Measurements from ENCODE around the gene LRRC23. TPM values are rescaled to one million over a fixed set of nuclear protein-coding genes. Genes with fewer than 3 reads are reported as not detected.
A peak's percentile ranks its signal among the peaks of the same experiment; 100 is the strongest.

The LRRC23 gene
- total and polyA plus RNA-seq, 2 donors (not counting 1 experiment from before 2014, with no cell fraction given) = 5.3 to 14.4 TPM

- Histone ChIP-seq H3K36me3 (replicated peaks in 1 of 2; ENCODE audit: control extremely low read depth in 1 of 2, control insufficient read depth in 1 of 2, extremely low read depth in 1 of 2, insufficient read depth in 2 of 2, low read length in 1 of 2) (peaks cover 0 to 41% of the 10 kb centered on the region in 2 experiments), H3K27me3 (replicated peaks in 1 of 4; ENCODE audit: control extremely low read depth in 1 of 4, control insufficient read depth in 3 of 4, insufficient read depth in 4 of 4, low read length in 3 of 4) (no peaks in the 10 kb centered on the region), H3K9me3 (ENCODE audit: control extremely low read depth in 1 of 3, control insufficient read depth in 2 of 3, insufficient read depth in 1 of 3, low read length in 2 of 3) (no peaks in the 10 kb centered on the region), H3K79me2 (ENCODE audit: control insufficient read depth, insufficient read depth, low read length) (peaks cover 65% of the 10 kb centered on the region), H2AFZ (ENCODE audit: insufficient read depth, low read depth, low read length, poor library complexity, severe bottlenecking) (peak within 1 kb of the TSS; percentile 53), H3K4me2 (replicated peaks; ENCODE audit: low read depth, low read length, poor library complexity, severe bottlenecking) (peak within 1 kb of the TSS; percentile 92), H4K20me1 (ENCODE audit: control insufficient read depth, insufficient read depth, low read length, poor library complexity, severe bottlenecking) (peaks cover 49% of the 10 kb centered on the region), H3K4me1 (ENCODE audit: control insufficient read depth in 2 of 2, insufficient read depth in 2 of 2, low read length in 2 of 2) (peaks cover 71 to 76% of the 10 kb centered on the region in 2 donors), H3K4me3 (ENCODE audit: control extremely low read depth in 1 of 5, extremely low read depth in 1 of 5, insufficient read depth in 1 of 5, low read depth in 2 of 5, low read length in 4 of 5) (peak within 1 kb of the TSS; percentile 88 to 98 (median 92)), H3K9ac (ENCODE audit: low read length) (peak within 1 kb of the TSS; percentile 95), H3K27ac (ENCODE audit: low read length in 2 of 2) (peak within 1 kb of the TSS; percentile 84 to 99)
- Mint-ChIP-seq H3K27me3 (no peaks in the 10 kb centered on the region), H3K4me3 (peak within 1 kb of the TSS; percentile 98), H3K4me1 (peaks cover 86% of the 10 kb centered on the region), H3K9me3 (ENCODE audit: insufficient read depth) (no peaks in the 10 kb centered on the region), H3K27ac (peak within 1 kb of the TSS; percentile 98)
- ChIA-PET CTCF (interaction anchor here (0.6 to 16.6 kb wide), 10 partner anchors 7 to 356 kb away, joined by 3 to 944 read pairs (median 6); partner anchors contain the start of genes C12orf57, RNU7-1 and SPSB2), POLR2A (interaction anchor here (0.6 to 18.5 kb wide), 7 partner anchors 7 to 288 kb away, joined by 3 to 662 read pairs (median 5); partner anchors contain the start of genes C12orf57, LPCAT3, PTPN6 and RNU7-1)
- no peak for TF ChIP-seq EZH2 (IDR thresholded peaks at IDR 0.05; ENCODE audit: borderline replicate concordance, insufficient read depth, low read depth, low read length, poor library complexity, severe bottlenecking)
- no peak for TF ChIP-seq CTCF (IDR thresholded peaks at IDR 0.05)
- DNase-seq (peak; percentile 86), ATAC-seq (ENCODE audit: low read depth) (peak; percentile 59)
- 1% methylated on average over 25 of the region's 25 CpGs for WGBS (ENCODE audit: insufficient coverage)
- intact Hi-C loops (cut with micrococcal nuclease) = loop anchor here (1.0 kb wide), 1 partner anchor 8 kb away; no protein-coding TSS in a partner anchor
Observed at GRCh38 chr12:6950811-6951540, 46.4 kb downstream of the LRRC23 start, which contains the start of gene PTPN6. Gene PTPN6, plus strand, starts transcription at chr12:6951356. Its CDS starts 157 bp downstream, at chr12:6951513.

Measured in B cell (primary cell).